ENCODE data around the gene MSANTD2.

The MSANTD2 gene

GRCh38 chr11:124728134-124728533, 72.1 kb downstream of the MSANTD2 start:
- no peak for DNase-seq

GRCh38 chr11:124727474-124727873, 72.7 kb downstream of the MSANTD2 start:
- DNase-seq = no peak

- DNase-seq = no peak
Observed at GRCh38 chr11:124725719-124726105, 74.5 kb downstream of the MSANTD2 start.

GRCh38 chr11:124724979-124725718, 75.1 kb downstream of the MSANTD2 start:
- no peak for DNase-seq

- DNase-seq = no peak
Observed at GRCh38 chr11:124722176-124722575, 78.0 kb downstream of the MSANTD2 start.

GRCh38 chr11:124719534-124719933, 80.7 kb downstream of the MSANTD2 start:
- DNase-seq = no peak

- no peak for DNase-seq
Observed at GRCh38 chr11:124718801-124719200, 81.4 kb downstream of the MSANTD2 start.

GRCh38 chr11:124717786-124718651, 82.2 kb downstream of the MSANTD2 start:
- DNase-seq = no peak

GRCh38 chr11:124717421-124717785, 82.8 kb downstream of the MSANTD2 start:
- no peak for DNase-seq

- DNase-seq = no peak
Observed at GRCh38 chr11:124716591-124716990, 83.6 kb downstream of the MSANTD2 start.
